Fibroblast of mammary gland (primary cell): ENCODE results near the gene KRT33B.
"Not testable (repeated sequence)": the region's sequence is repeated elsewhere in the genome, so short reads cannot be mapped to it uniquely, and the experiment has no call there.

Experiments
- DNase-seq: peaks from one replicate; pipeline ENCODE4 v3.0.0-alpha.2; 2010; ENCODE audit warnings: low read depth
- H3K4me3 ChIP-seq: 2 replicates; pipeline ENCODE4 v1.5.1; 2011; ENCODE audit warnings: low read depth, mild to moderate bottlenecking, low read length, moderate library complexity; ENCODE audit not compliant: control insufficient read depth
- CTCF ChIP-seq: conservative IDR thresholded peaks from 2 replicates; pipeline ENCODE4 v1.5.1; 2011; ENCODE audit warnings: low read depth, low read length, inconsistent platforms; ENCODE audit not compliant: control insufficient read depth, insufficient read depth

KRT33B gene

DNA sequence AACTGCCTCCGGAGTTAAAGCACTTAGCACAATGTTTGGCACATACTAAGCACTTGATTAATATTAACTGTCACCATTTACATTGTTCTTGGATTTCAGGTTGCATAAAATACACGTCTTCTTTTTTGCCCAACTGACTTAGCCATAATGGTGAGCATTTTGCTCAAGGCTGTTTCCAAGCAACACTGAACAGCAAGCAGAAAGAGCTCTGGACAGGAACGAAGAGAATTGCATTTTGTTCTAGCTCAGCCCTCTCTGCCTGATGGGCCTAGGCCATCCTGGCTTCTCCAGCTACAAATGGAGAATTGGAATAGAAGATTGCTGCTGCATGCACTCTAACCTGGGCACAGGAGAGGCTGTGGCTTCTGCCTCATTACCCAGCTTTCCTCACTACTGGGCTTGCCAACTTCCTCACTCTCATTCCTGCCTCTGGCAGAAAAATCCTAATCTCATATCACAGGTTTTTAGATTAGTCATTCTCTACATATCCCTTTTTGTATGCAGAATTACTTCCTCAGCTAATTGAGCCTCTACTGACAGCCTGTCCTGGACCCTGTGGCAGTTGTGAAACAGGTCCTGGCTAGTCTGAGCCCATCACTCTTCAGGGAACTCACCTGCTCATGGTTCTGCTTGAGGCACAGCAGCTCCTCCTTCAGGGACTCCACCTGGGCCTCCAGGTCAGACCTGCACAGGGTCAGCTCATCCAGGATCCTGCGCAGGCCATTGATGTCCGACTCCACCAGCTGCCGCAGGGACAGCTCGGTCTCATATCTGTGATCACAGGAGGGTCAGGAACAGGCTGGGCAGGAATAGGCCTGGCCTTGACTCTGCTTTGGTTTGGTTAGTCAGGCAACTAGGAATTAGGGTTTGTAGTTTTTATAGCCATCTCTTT is 21.5 kb downstream of the KRT33B start:
- no peak for DNase-seq
- no peak for TF ChIP-seq CTCF
- H3K4me3 ChIP-seq, result no peak overlapping the region

- not testable (repeated sequence) for DNase-seq
These were observed 23.2 kb downstream of the KRT33B start for GRCh38 chr17:41346421-41346820.

DNA sequence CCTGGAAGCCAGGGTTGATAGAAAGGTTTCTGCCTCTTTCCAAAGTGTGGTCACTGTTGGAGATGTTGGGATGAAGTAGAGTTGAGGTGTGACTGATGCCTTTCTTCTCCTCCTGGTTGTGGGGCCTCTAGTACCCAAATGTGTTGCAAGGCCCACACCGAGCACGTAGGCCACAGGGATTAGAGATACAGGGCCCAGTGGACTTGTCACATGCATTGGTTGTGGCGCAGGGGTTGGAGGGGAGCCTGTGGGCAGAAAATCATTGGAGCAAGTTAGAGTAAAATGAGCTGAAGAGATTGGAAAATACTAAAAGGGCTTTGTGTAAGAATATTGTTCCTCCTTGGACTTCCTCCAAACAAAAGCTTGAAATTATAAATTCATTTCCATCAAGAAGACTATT is 23.6 kb downstream of the KRT33B start:
- no peak for TF ChIP-seq CTCF
- H3K4me3 ChIP-seq, result no peak overlapping the region
- DNase-seq, result no peak

More at GRCh38 chr17:41346421-41346820, 23.2 kb downstream of the KRT33B start:
- H3K4me3 ChIP-seq, result not testable (repeated sequence)

GRCh38 chr17:41343029-41343428 is 26.6 kb downstream of the KRT33B start:
- no peak overlapping the region for H3K4me3 ChIP-seq
- DNase-seq, result no peak
- TF ChIP-seq CTCF, result no peak

DNA sequence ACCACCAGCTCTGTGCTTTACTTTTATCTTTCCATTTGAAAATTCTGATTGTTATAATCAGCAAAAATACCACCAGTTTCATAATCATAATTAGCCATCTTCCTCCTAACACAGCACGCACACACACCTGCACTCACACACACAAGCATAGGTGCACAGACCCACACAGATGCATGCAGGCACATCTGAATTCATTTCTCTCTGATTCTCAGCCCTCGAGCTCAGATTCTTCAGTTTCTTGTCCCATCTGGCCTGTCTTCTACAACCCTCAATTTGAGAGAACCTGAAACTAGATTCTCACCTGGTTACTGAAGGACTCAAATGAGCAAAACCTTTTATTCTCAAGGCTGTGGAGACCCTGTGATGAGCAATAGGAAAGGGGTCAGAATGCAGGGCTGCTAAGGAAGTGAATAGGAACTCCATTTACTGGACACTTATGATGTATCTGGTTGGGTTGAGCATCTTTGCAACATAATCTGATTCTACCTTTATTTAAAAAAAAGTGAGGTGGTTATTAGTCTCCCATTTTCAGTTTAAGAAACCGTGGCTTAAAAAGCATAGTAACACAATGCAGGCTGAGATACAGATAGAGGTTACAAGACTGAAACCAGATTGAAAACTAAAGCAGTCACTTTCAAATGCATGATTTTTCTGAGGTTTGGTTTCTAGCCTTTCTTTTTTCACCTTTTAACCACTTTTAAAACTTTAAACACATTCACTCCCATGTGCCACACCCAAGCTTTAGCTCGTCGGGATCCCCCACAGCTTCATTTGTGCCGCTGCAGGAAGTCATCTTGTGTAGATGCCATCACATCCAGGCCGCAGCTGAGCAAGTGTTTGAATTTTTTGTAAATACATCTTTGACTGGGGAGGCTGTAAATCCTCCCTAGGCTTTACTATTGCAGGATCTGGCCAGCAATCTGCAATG is 28.4 kb downstream of the KRT33B start:
- H3K4me3 ChIP-seq, result no peak overlapping the region
- no peak for DNase-seq
- no peak for TF ChIP-seq CTCF

GRCh38 chr17:41340494-41340893 is 29.1 kb downstream of the KRT33B start:
- no peak for TF ChIP-seq CTCF
- DNase-seq, result no peak
- H3K4me3 ChIP-seq, result no peak overlapping the region
